Endodermal cell (in vitro differentiated cells): ENCODE results near the gene OCA2. TPM values are rescaled to one million over a fixed set of nuclear protein-coding genes. Genes with fewer than 3 reads are reported as not detected.

Experiments
- DNase-seq: peaks from one replicate; pipeline ENCODE4 v3.0.0-alpha.2; 2017
- H3K27ac ChIP-seq: 2 replicates; pipeline ENCODE4 v1.5.1; 2013; ENCODE audit warnings: mild to moderate bottlenecking, low read depth, low read length, moderate library complexity
- H3K27me3 ChIP-seq: 2 replicates; pipeline ENCODE4 v1.6.1; 2013; ENCODE audit warnings: mild to moderate bottlenecking, low read length, moderate library complexity; ENCODE audit not compliant: insufficient read depth, control insufficient read depth, poor library complexity, severe bottlenecking
- H3K36me3 ChIP-seq: 2 replicates; pipeline ENCODE4 v1.7.0; 2013; ENCODE audit warnings: mild to moderate bottlenecking, low read length, moderate library complexity; ENCODE audit not compliant: control insufficient read depth, insufficient read depth
- H3K4me1 ChIP-seq: one replicate; pipeline ENCODE4 v1.7.0; 2013; ENCODE audit warnings: low read length; ENCODE audit not compliant: control insufficient read depth, insufficient read depth
- H3K4me3 ChIP-seq: 2 replicates; pipeline ENCODE4 v1.5.1; 2013; ENCODE audit warnings: mild to moderate bottlenecking, low read length, moderate library complexity
- H3K9ac ChIP-seq: 2 replicates; pipeline ENCODE4 v1.6.1; 2013; ENCODE audit warnings: mild to moderate bottlenecking, low read length, moderate library complexity; ENCODE audit not compliant: poor library complexity, severe bottlenecking; ENCODE audit errors: extremely low read depth
- H3K9me3 ChIP-seq: 2 replicates; pipeline ENCODE4 v1.6.1; 2013; ENCODE audit warnings: mild to moderate bottlenecking, low read length, moderate library complexity; ENCODE audit not compliant: control insufficient read depth
- H3K27ac Mint-ChIP-seq: 2 replicates; pipeline ENCODE4 v1.8.0; 2020; ENCODE audit warnings: mixed read lengths
- H3K27me3 Mint-ChIP-seq: 2 replicates; pipeline ENCODE4 v1.8.0; 2021; ENCODE audit warnings: mild to moderate bottlenecking, mixed read lengths; ENCODE audit not compliant: insufficient read depth
- H3K36me3 Mint-ChIP-seq: 2 replicates; pipeline ENCODE4 v1.8.0; 2020; ENCODE audit warnings: low read depth, mixed read lengths
- H3K4me1 Mint-ChIP-seq: 2 replicates; pipeline ENCODE4 v1.8.0; 2020; ENCODE audit warnings: mixed read lengths
- H3K4me3 Mint-ChIP-seq: 2 replicates; pipeline ENCODE4 v1.8.0; 2020; ENCODE audit warnings: mild to moderate bottlenecking, moderate library complexity, mixed read lengths
- H3K9me3 Mint-ChIP-seq: 2 replicates; pipeline ENCODE4 v1.8.0; 2020; ENCODE audit warnings: mild to moderate bottlenecking, mixed read lengths
- WGBS, 2 experiments: methylation state at CpG; one replicate each; pipeline versions ENCODE4 v1.1.5 to v1.1.7; 2013; ENCODE audit warnings: missing lambda C conversion rate in 2 of 2, mixed read lengths in 1 of 2; ENCODE audit not compliant: insufficient coverage in 1 of 2, insufficient read length in 1 of 2; 5-methylcytosine and 5-hydroxymethylcytosine counted together
- total RNA-seq, 2 donors: library from RNA; stranded (reverse); fragmentation: NEBNext Ultra II Directional in 1 of 2; extraction: Animal tissue kit (Norgen Biotek cat#: 25700) in 1 of 2; gene quantifications; 2 replicates in 1 of 2; 3 replicates in 1 of 2; pipeline ENCODE4 v1.2.1, GENCODE V29; 2021
- TF ChIP-seq, protein P1 (sequence below): fragments of 200-600 bp; sonication (generic); conservative IDR thresholded peaks from 2 replicates; pipeline ENCODE4 v1.5.0; 2021; ENCODE audit warnings: antibody characterized with exemption, mild to moderate bottlenecking

The OCA2 gene
- total RNA-seq, 2 donors from 2014 or later, result 0.29 to 0.84 TPM

DNA sequence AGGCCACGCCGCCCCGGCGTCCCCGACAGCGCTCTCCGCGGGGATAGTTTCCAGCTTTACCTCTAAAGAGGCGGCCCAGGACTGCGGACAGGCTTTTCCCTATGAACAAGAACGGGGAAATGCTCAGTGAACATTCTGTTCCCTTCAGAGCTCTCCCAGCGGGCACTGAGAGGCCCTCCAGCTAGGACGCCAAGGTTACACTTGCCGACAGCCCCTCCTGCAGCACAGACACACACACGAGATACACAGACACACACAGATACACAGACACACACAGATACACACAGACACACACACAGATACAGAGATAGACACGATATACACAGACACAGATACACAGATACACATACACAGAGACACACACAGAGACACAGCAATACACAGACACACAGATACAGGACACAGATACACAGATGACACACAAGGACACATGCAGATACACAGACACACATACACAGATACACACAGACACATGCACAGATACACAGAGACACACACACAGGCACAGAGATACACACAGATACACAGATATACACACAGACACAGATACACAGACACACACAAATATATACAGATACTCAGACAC, 533 bp upstream of the OCA2 start:
- Mint-ChIP-seq H3K27me3 (peaks cover 95% of the 10 kb centered on the region), H3K9me3 (no peaks in the 10 kb centered on the region), H3K27ac (no peak overlapping the region), H3K4me1 (peaks cover 6% of the 10 kb centered on the region), H3K4me3 (peak overlapping the region; percentile 7), H3K36me3 (no peaks in the 10 kb centered on the region)
- TF ChIP-seq, protein P1, sequence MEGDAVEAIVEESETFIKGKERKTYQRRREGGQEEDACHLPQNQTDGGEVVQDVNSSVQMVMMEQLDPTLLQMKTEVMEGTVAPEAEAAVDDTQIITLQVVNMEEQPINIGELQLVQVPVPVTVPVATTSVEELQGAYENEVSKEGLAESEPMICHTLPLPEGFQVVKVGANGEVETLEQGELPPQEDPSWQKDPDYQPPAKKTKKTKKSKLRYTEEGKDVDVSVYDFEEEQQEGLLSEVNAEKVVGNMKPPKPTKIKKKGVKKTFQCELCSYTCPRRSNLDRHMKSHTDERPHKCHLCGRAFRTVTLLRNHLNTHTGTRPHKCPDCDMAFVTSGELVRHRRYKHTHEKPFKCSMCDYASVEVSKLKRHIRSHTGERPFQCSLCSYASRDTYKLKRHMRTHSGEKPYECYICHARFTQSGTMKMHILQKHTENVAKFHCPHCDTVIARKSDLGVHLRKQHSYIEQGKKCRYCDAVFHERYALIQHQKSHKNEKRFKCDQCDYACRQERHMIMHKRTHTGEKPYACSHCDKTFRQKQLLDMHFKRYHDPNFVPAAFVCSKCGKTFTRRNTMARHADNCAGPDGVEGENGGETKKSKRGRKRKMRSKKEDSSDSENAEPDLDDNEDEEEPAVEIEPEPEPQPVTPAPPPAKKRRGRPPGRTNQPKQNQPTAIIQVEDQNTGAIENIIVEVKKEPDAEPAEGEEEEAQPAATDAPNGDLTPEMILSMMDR, result no peak
- H3K9ac ChIP-seq, result no peak overlapping the region
- WGBS, 2 experiments, result 12 to 14% methylated on average over 3 to 16 of the region's 16 CpGs
- no peaks in the 10 kb centered on the region for H3K9me3 ChIP-seq
- no peaks in the 10 kb centered on the region for H3K4me1 ChIP-seq
- no peak for DNase-seq
- peaks cover 88% of the 10 kb centered on the region for H3K27me3 ChIP-seq
- no peak overlapping the region for H3K27ac ChIP-seq
- H3K36me3 ChIP-seq, result no peaks in the 10 kb centered on the region
- no peak overlapping the region for H3K4me3 ChIP-seq

DNA sequence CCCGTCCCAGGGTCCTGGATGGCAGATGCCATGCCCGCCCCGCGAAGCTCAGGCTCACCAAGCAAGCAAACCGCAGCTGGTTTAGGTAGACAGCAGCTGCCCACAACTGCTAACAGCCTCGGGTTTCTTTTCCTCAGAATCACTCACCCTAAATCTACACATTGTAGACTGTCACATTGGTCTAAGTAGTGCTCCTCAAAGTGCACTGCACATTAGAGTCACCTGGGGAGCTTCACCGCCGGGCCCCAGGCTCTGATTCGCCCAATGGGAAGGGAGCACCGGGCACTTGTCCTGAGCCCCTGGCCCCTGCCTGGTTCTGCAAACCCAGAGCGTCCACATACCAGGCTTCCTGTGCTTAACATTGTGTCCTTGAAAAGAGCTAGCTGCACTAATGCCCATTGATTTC, 752 bp downstream of the OCA2 start:
- TF ChIP-seq, protein P1, result no peak
- H3K27me3 Mint-ChIP-seq, result peaks cover 95% of the 10 kb centered on the region
- 63 to 70% methylated on average over 8 to 11 of the region's 11 CpGs for WGBS, 2 experiments
- H3K9me3 Mint-ChIP-seq, result no peaks in the 10 kb centered on the region
- Histone ChIP-seq H3K9me3 (no peaks in the 10 kb centered on the region), H3K27ac (no peak overlapping the region), H3K27me3 (peaks cover 94% of the 10 kb centered on the region), H3K4me1 (no peaks in the 10 kb centered on the region), H3K4me3 (peak overlapping the region; percentile 11), H3K9ac (no peak overlapping the region), H3K36me3 (no peaks in the 10 kb centered on the region)
- H3K27ac Mint-ChIP-seq, result no peak overlapping the region
- no peaks in the 10 kb centered on the region for H3K36me3 Mint-ChIP-seq
- no peak overlapping the region for H3K4me3 Mint-ChIP-seq
- peaks cover 6% of the 10 kb centered on the region for H3K4me1 Mint-ChIP-seq
- DNase-seq, result no peak

- Histone ChIP-seq H3K4me1 (no peaks in the 10 kb centered on the region), H3K9me3 (no peaks in the 10 kb centered on the region), H3K9ac (no peak overlapping the region), H3K27me3 (peaks cover 94% of the 10 kb centered on the region), H3K27ac (no peak overlapping the region), H3K4me3 (no peak overlapping the region), H3K36me3 (no peaks in the 10 kb centered on the region)
- peaks cover 95% of the 10 kb centered on the region for H3K27me3 Mint-ChIP-seq
- TF ChIP-seq, protein P1, result no peak
- peaks cover 6% of the 10 kb centered on the region for H3K4me1 Mint-ChIP-seq
- no peaks in the 10 kb centered on the region for H3K9me3 Mint-ChIP-seq
- no peaks in the 10 kb centered on the region for H3K36me3 Mint-ChIP-seq
- WGBS, 2 experiments, result 82 to 86% methylated on average over 4 to 5 of the region's 5 CpGs
- DNase-seq, result peak; percentile 36
- H3K4me3 Mint-ChIP-seq, result peak overlapping the region; percentile 57
- no peak overlapping the region for H3K27ac Mint-ChIP-seq
Measured at GRCh38 chr15:28097656-28098359, 1.3 kb downstream of the OCA2 start.
